Heart left ventricle (tissue), 16 donors: ENCODE measurements around the gene PECR. TPM values are rescaled to one million over a fixed set of nuclear protein-coding genes. Genes with fewer than 3 reads are reported as not detected.

Experiments used
- ATAC-seq, 4 donors: fragments of 200-7000 bp; cut with Tn5 transposase; one replicate each; pipeline ENCODE4 v1.9.1; 2020 to 2022; ENCODE audit warnings: moderate library complexity in 4 of 4, mild to moderate bottlenecking in 3 of 4, moderate number of reproducible peaks in 1 of 4
- DNase-seq, 5 donors: peaks; one replicate each; pipeline ENCODE4 v3.0.0-alpha.2; 2020
- H3K27ac ChIP-seq, 12 donors: fragments of 200-600 bp; sonication (generic) in 4 of 12; one replicate each; pipeline versions ENCODE4 v1.5.0 to v1.8.0; 2016 to 2022; ENCODE audit warnings: mild to moderate bottlenecking in 2 of 12
- H3K27me3 ChIP-seq, 9 donors: fragments of 200-600 bp; sonication (generic) in 2 of 9; one replicate each; pipeline versions ENCODE4 v1.5.1 to v1.8.0; 2016 to 2022; ENCODE audit warnings: mild to moderate bottlenecking in 3 of 9
- H3K36me3 ChIP-seq, 9 donors: fragments of 200-600 bp; sonication (generic) in 2 of 9; one replicate each; pipeline versions ENCODE4 v1.5.0 to v1.8.0; 2018 to 2022; ENCODE audit warnings: mild to moderate bottlenecking in 2 of 9
- H3K4me1 ChIP-seq, 12 donors: fragments of 200-600 bp; sonication (generic) in 4 of 12; one replicate each; pipeline versions ENCODE4 v1.5.0 to v1.8.0; 2016 to 2022; ENCODE audit warnings: mild to moderate bottlenecking in 3 of 12
- H3K4me3 ChIP-seq, 12 donors: fragments of 200-600 bp; sonication (generic) in 4 of 12; one replicate each; pipeline versions ENCODE4 v1.5.0 to v1.8.0; 2017 to 2022; ENCODE audit warnings: mild to moderate bottlenecking in 9 of 12, moderate library complexity in 4 of 12
- H3K9me3 ChIP-seq, 12 donors: fragments of 200-600 bp; sonication (generic) in 4 of 12; one replicate each; pipeline versions ENCODE4 v1.5.0 to v1.8.0; 2016 to 2022; ENCODE audit warnings: mild to moderate bottlenecking in 1 of 12
- CTCF ChIP-seq, 12 donors: fragments of 200-600 bp; sonication (generic) in 4 of 12; IDR thresholded peaks; one replicate each; pipeline versions ENCODE4 v1.5.0 to v1.8.0; 2018 to 2022; ENCODE audit warnings: antibody characterized with exemption in 12 of 12, mild to moderate bottlenecking in 5 of 12
- POLR2A ChIP-seq, 2 donors: fragments of 450-650 bp; IDR thresholded peaks; one replicate each; pipeline ENCODE4 v1.6.1; 2017; ENCODE audit warnings: antibody characterized with exemption in 2 of 2, mild to moderate bottlenecking in 2 of 2, moderate library complexity in 2 of 2
- WGBS, 4 donors: extraction: QIAGEN DNeasy Blood & Tissue Kit in 2 of 4; methylation state at CpG; one replicate each; pipeline versions ENCODE4 v1.1.5 to v1.1.7; 2013 to 2018; 5-methylcytosine and 5-hydroxymethylcytosine counted together
- intact Hi-C, 10 donors: fragments of 100-400 bp; cut with DNase I; formaldehyde crosslinking; loops; one replicate each; pipeline versions ENCODE4 v1.11.1 to v1.14.2; 2022
- polyA plus RNA-seq, 2 donors: library from polyadenylated mRNA; stranded (reverse); fragments of 200-250 nt; gene quantifications; one replicate each; pipeline ENCODE4 v1.2.3, GENCODE V29; 2013
- total RNA-seq, 9 donors: library from RNA; depleted of rRNA in 2 of 9; stranded (reverse); fragments of >200 nt in 2 of 9; fragmentation: NEBNext Ultra II Directional in 3 of 9; extraction: Animal tissue kit (Norgen Biotek cat#: 25700) in 3 of 9; gene quantifications; one replicate each; pipeline versions ENCODE4 v1.1.0 to v1.2.4, GENCODE V29; 2016 to 2023
- donor health status: ischemic (EF 13 %, LVEDD 7.1; RV severe dilation, severe dysfunction).
- donor health status: healthy with polysubstance abuse.
- donor health status: DM: no; HTN: yes; CAD: no.
- donor health status: DM: no; HTN: no; CAD: no.
- donor health status: ischemic (EF 25% LVEDD 6.9; RV normal size, moderate dysfunction).
- donor health status: ischemic (EF 25% LVEDD 5.7; RV mildly dilated, moderate dysfunction).
- donor health status: healthy.
- donor health status: DM: yes; HTN: yes; CAD: no.
- donor health status: ischemic (EF 35%, LVEDD 5.7; RV mildly dilated, moderate dysfunction).
- donor health status: nonischemic (EF 11% LVEDD 7.7; RV severe dilation, severe dysfunction).
- donor health status: DM: yes; HTN: yes; CAD: no.
- donor health status: PGD.
- donor health status: ischemic (EF 29% LVEDD 5.4; RV normal size, mild dysfunction).
- donor health status: nonischemic (EF 23%, LVEDD 6.1; RV moderate dilation, normal function).

The PECR gene
- total and polyA plus RNA-seq, 11 donors, result 1.5 to 12.2 (median 3.0) TPM

GRCh38 chr2:216059233-216059834 lies 22.3 kb downstream of the PECR start:
- ATAC-seq, result no peak
- no peak for DNase-seq
- peaks cover 0 to 5% (median 0%) of the 10 kb centered on the region in 12 donors for H3K4me1 ChIP-seq
- WGBS, 4 donors, result 95 to 100% (median 97%) methylated on average over 5 of the region's 5 CpGs
- H3K27ac ChIP-seq, result no peak overlapping the region
- TF ChIP-seq CTCF (IDR thresholded peaks at IDR 0.05) (peak in 1 of 12 donors; percentile 13), POLR2A (IDR thresholded peaks at IDR 0.05) (no peak)
- intact Hi-C loops, result no loop called here
- no peaks in the 10 kb centered on the region for H3K27me3 ChIP-seq
- no peak overlapping the region for H3K4me3 ChIP-seq
- peaks cover 0 to 20% (median 4%) of the 10 kb centered on the region in 9 donors for H3K36me3 ChIP-seq
- H3K9me3 ChIP-seq, result peaks cover 0 to 5% (median 0%) of the 10 kb centered on the region in 12 donors

- no peak for TF ChIP-seq POLR2A (IDR thresholded peaks at IDR 0.05)
- TF ChIP-seq CTCF (IDR thresholded peaks at IDR 0.05), result no peak
- Histone ChIP-seq H3K4me3 (peak overlapping the region in 1 of 12 donors; percentile 23), H3K4me1 (peaks cover 0 to 5% (median 0%) of the 10 kb centered on the region in 12 donors), H3K9me3 (peaks cover 0 to 5% (median 0%) of the 10 kb centered on the region in 12 donors), H3K27ac (peak overlapping the region in 1 of 12 donors; percentile 61), H3K27me3 (no peaks in the 10 kb centered on the region), H3K36me3 (peaks cover 0 to 9% (median 0%) of the 10 kb centered on the region in 9 donors)
- intact Hi-C loops, result no loop called here
- 74 to 86% (median 82%) methylated on average over 7 of the region's 7 CpGs for WGBS, 4 donors
- DNase-seq (no peak), ATAC-seq (peak in 1 of 4 donors; percentile 60)
These were observed 23.9 kb downstream of the PECR start for GRCh38 chr2:216057688-216058193.

GRCh38 chr2:216056739-216057138 lies 24.9 kb downstream of the PECR start:
- intact Hi-C loops, result no loop called here
- ATAC-seq (no peak), DNase-seq (no peak)
- no peaks in the 10 kb centered on the region for H3K27me3 ChIP-seq
- H3K9me3 ChIP-seq, result peaks cover 0 to 9% (median 0%) of the 10 kb centered on the region in 12 donors
- H3K4me1 ChIP-seq, result peaks cover 0 to 5% (median 0%) of the 10 kb centered on the region in 12 donors
- H3K36me3 ChIP-seq, result peaks cover 0 to 3% (median 0%) of the 10 kb centered on the region in 9 donors
- H3K4me3 ChIP-seq, result no peak overlapping the region
- WGBS, 4 donors, result 72 to 80% (median 74%) methylated on average over 3 of the region's 3 CpGs
- H3K27ac ChIP-seq, result no peak overlapping the region
- TF ChIP-seq CTCF (IDR thresholded peaks at IDR 0.05) (no peak), POLR2A (IDR thresholded peaks at IDR 0.05) (no peak)

GRCh38 chr2:216055680-216056079 lies 25.9 kb downstream of the PECR start:
- ATAC-seq, result no peak
- Histone ChIP-seq H3K9me3 (peaks cover 0 to 9% (median 0%) of the 10 kb centered on the region in 12 donors), H3K4me3 (no peak overlapping the region), H3K27ac (no peak overlapping the region), H3K36me3 (peaks cover 0 to 4% (median 0%) of the 10 kb centered on the region in 9 donors), H3K4me1 (peaks cover 0 to 5% (median 0%) of the 10 kb centered on the region in 12 donors), H3K27me3 (no peaks in the 10 kb centered on the region)
- intact Hi-C loops, result no loop called here
- DNase-seq, result no peak
- WGBS, 4 donors, result 90 to 94% (median 93%) methylated on average over 4 of the region's 4 CpGs
- TF ChIP-seq CTCF (IDR thresholded peaks at IDR 0.05), result no peak
- TF ChIP-seq POLR2A (IDR thresholded peaks at IDR 0.05), result no peak
